CD4-positive, alpha-beta memory T cell (primary cell): ENCODE measurements around the gene RUVBL2. TPM values are rescaled to one million over a fixed set of nuclear protein-coding genes. Genes with fewer than 3 reads are reported as not detected.

Experiments used
- CTCF ChIA-PET: fragments of 350-600 bp; sonication (Branson Sonifier 250); formaldehyde crosslinking; loops from one replicate; lab custom pipeline; 2021; ENCODE audit warnings: inconsistent platforms; ENCODE audit not compliant: partially characterized antibody; lab: Charles Lee
- POLR2A ChIA-PET: fragments of 350-600 bp; sonication (Branson Sonifier 250); formaldehyde crosslinking; loops from one replicate; lab custom pipeline; 2021; ENCODE audit not compliant: partially characterized antibody; lab: Charles Lee
- DNase-seq, 5 donors: peaks; one replicate each; pipeline versions ENCODE4 v3.0.0 to v3.0.0-alpha.2; 2020 to 2022; ENCODE audit warnings: mixed read lengths in 1 of 5
- H3K27ac ChIP-seq: one replicate; pipeline ENCODE4 v1.7.0; 2013; ENCODE audit warnings: low read depth, low read length
- H3K27me3 ChIP-seq: 2 replicates; pipeline ENCODE4 v1.7.0; 2013; ENCODE audit warnings: mild to moderate bottlenecking, low read length, moderate library complexity; ENCODE audit not compliant: insufficient read depth
- H3K36me3 ChIP-seq: 2 replicates; pipeline ENCODE4 v1.7.0; 2013; ENCODE audit warnings: mild to moderate bottlenecking, low read length, moderate library complexity; ENCODE audit not compliant: insufficient read depth
- H3K4me1 ChIP-seq: 2 replicates; pipeline ENCODE4 v1.7.0; 2013; ENCODE audit warnings: mild to moderate bottlenecking, low read length, moderate library complexity; ENCODE audit not compliant: insufficient read depth
- H3K4me3 ChIP-seq, 2 donors: one replicate each; pipeline ENCODE4 v1.7.0; 2013; ENCODE audit warnings: low read length in 2 of 2, mild to moderate bottlenecking in 1 of 2
- H3K9me3 ChIP-seq, 2 donors: one replicate each; pipeline ENCODE4 v1.7.0; 2013; ENCODE audit warnings: low read length in 2 of 2, control low read depth in 1 of 2; ENCODE audit not compliant: control insufficient read depth in 1 of 2
- H3K27ac Mint-ChIP-seq, 7 donors: one replicate each; pipeline ENCODE4 v1.8.0; 2020 to 2021; ENCODE audit warnings: mixed read lengths in 7 of 7, mild to moderate bottlenecking in 6 of 7, inconsistent platforms in 3 of 7, moderate library complexity in 3 of 7
- H3K27me3 Mint-ChIP-seq, 2 donors: one replicate each; pipeline ENCODE4 v1.8.0; 2020 to 2021; ENCODE audit warnings: mixed read lengths in 2 of 2
- H3K36me3 Mint-ChIP-seq, 2 donors: one replicate each; pipeline ENCODE4 v1.8.0; 2020 to 2021; ENCODE audit warnings: mixed read lengths in 2 of 2, inconsistent platforms in 1 of 2, mild to moderate bottlenecking in 1 of 2
- H3K4me1 Mint-ChIP-seq, 4 donors: one replicate each; pipeline ENCODE4 v1.8.0; 2020 to 2021; ENCODE audit warnings: mixed read lengths in 4 of 4, mild to moderate bottlenecking in 1 of 4
- H3K4me3 Mint-ChIP-seq, 8 donors: one replicate each; pipeline ENCODE4 v1.8.0; 2020 to 2021; ENCODE audit warnings: mixed read lengths in 8 of 8, mild to moderate bottlenecking in 7 of 8, moderate library complexity in 6 of 8, inconsistent platforms in 3 of 8
- H3K9me3 Mint-ChIP-seq, 8 donors: one replicate each; pipeline ENCODE4 v1.8.0; 2020 to 2021; ENCODE audit warnings: mixed read lengths in 8 of 8, mild to moderate bottlenecking in 5 of 8, inconsistent platforms in 3 of 8, moderate library complexity in 1 of 8
- intact Hi-C: fragments of 100-400 bp; cut with micrococcal nuclease; formaldehyde crosslinking; loops from one replicate; pipeline ENCODE4 v1.15.1; 2023
- polyA plus RNA-seq, 2 donors: library from polyadenylated mRNA; unstranded; fragments of 300-500 nt; fragmentation: Illumina TruSeq; gene quantifications; one replicate each; pipeline ENCODE4 v1.2.3, GENCODE V29; 2021
- total RNA-seq, 2 experiments: library from RNA; stranded (reverse); gene quantifications; one replicate each; pipeline ENCODE4 v1.2.3, GENCODE V29; 2021

The RUVBL2 gene
- total and polyA plus RNA-seq, 4 experiments from 2014 or later, result 27.9 to 51.9 (median 38.6) TPM

DNA sequence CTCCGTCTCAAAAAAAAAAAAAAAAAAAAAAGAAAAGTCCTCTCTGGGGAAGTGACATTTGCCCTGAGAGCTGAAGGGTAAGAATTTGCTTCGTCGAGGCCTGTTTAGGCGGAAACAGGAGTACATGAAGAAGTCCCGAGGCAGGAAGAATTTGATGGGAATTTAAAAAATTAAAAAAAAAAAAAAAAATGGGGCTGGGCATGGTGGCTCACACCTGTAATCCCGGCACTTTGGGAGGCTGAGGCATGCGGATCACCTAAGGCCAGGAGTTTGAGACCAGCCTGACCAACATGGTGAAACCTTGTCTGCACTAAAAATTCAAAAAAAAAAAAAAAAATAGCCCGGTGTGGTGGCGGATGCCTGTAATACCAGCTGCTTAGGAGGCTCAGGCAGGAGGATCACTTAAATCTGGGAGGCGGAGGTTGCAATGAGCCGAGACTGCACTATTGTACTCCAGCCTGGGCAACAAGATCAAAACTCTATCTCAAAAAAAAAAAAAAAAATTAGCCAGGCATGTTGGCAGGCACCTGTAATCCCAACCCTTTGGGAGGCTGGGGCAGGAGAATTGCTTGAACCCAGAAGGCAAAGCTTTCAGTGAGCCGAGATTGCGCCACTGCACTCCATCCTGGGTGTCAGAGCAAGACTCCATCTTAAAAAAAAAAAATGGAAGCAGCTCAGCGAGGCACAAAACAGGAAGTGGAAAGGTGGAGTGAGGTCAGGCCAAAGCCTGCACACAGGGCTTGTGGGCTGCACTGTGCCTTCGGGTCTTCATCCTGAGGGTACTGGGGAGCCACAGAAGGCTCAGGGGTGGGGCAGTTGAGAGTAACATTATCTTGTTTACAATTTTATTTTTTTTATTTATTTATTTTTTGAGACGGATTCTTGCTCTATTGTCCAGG, 34.1 kb upstream of the RUVBL2 start:
- Histone ChIP-seq H3K9me3 (no peaks in the 10 kb centered on the region), H3K4me3 (no peak overlapping the region), H3K4me1 (peaks cover 49% of the 10 kb centered on the region), H3K36me3 (no peaks in the 10 kb centered on the region), H3K27ac (no peak overlapping the region), H3K27me3 (no peaks in the 10 kb centered on the region)
- Mint-ChIP-seq H3K4me3 (no peak overlapping the region), H3K36me3 (peaks cover 6 to 16% of the 10 kb centered on the region in 2 donors), H3K27ac (peak overlapping the region in 2 of 7 donors; percentile 8 to 76), H3K9me3 (peaks cover 0 to 1% (median 0%) of the 10 kb centered on the region in 8 donors), H3K27me3 (no peaks in the 10 kb centered on the region), H3K4me1 (peaks cover 30 to 69% (median 51%) of the 10 kb centered on the region in 4 donors)
- DNase-seq, result no peak
- ChIA-PET POLR2A (interaction anchor here (0.6 to 2.1 kb wide), 10 partner anchors 8 to 1720 kb away, joined by 3 to 11 read pairs (median 4); partner anchors contain the start of genes DHDH, GYS1, PPP1R15A and RUVBL2), CTCF (interaction anchor here (0.7 to 1.3 kb wide), 2 partner anchors 117 to 164 kb away, joined by 3 read pairs; no protein-coding TSS in a partner anchor)
- intact Hi-C loops, result no loop called here

- Histone ChIP-seq H3K27ac (no peak overlapping the region), H3K9me3 (no peaks in the 10 kb centered on the region), H3K27me3 (no peaks in the 10 kb centered on the region), H3K4me1 (peaks cover 42% of the 10 kb centered on the region), H3K4me3 (no peak overlapping the region), H3K36me3 (peaks cover under 1% of the 10 kb centered on the region)
- H3K36me3 Mint-ChIP-seq, result peaks cover 6 to 24% of the 10 kb centered on the region in 2 donors
- intact Hi-C loops, result no loop called here
- peaks cover 0 to 1% (median 0%) of the 10 kb centered on the region in 8 donors for H3K9me3 Mint-ChIP-seq
- peak overlapping the region in 4 of 8 donors; percentile 17 to 49 (median 34) for H3K4me3 Mint-ChIP-seq
- no peaks in the 10 kb centered on the region for H3K27me3 Mint-ChIP-seq
- H3K27ac Mint-ChIP-seq, result peak overlapping the region; percentile 48 to 98 (median 77)
- ChIA-PET CTCF (interaction anchor here (1.2 to 1.9 kb wide), 3 partner anchors 10 to 15 kb away, joined by 3 to 7 read pairs (median 4); no protein-coding TSS in a partner anchor), POLR2A (interaction anchor here (1.4 to 2.0 kb wide), 5 partner anchors 28 to 88 kb away, joined by 4 to 8 read pairs (median 6); partner anchors contain the start of genes DHDH, GYS1, NUCB1 and RUVBL2)
- H3K4me1 Mint-ChIP-seq, result peaks cover 33 to 72% (median 49%) of the 10 kb centered on the region in 4 donors
- no peak for DNase-seq
Observed at GRCh38 chr19:48961051-48961649, 32.5 kb upstream of the RUVBL2 start.

DNA sequence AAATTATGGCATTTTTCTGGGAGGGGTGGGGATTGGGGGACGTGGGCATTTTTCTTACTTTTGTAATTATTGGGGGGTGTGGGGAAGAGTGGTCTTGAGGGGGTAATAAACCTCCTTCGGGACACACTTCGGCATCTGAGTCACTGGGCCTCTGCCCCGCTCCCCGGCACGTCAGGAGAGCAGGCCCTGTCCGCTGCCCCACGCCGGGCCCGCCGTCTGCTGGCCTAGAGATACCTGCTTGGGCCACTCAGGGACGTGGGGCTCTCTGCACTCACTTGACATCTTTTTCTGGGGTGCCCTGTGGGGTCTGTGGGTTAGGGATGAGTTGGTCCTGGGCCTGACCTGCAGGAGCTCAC, 32.0 kb upstream of the RUVBL2 start:
- Mint-ChIP-seq H3K36me3 (peaks cover 3 to 26% of the 10 kb centered on the region in 2 donors), H3K9me3 (peaks cover 0 to 1% (median 0%) of the 10 kb centered on the region in 8 donors), H3K4me1 (peaks cover 33 to 72% (median 49%) of the 10 kb centered on the region in 4 donors), H3K27ac (peak overlapping the region in 3 of 7 donors; percentile 81 to 98 (median 90)), H3K4me3 (peak overlapping the region in 3 of 8 donors; percentile 50 to 65 (median 57)), H3K27me3 (no peaks in the 10 kb centered on the region)
- no peak overlapping the region for H3K4me3 ChIP-seq
- CTCF ChIA-PET, result interaction anchor here (0.9 to 1.9 kb wide), 4 partner anchors 9 to 32 kb away, joined by 3 to 7 read pairs (median 4); partner anchors contain the start of genes GYS1 and RUVBL2
- peaks cover 44% of the 10 kb centered on the region for H3K4me1 ChIP-seq
- POLR2A ChIA-PET, result interaction anchor here (0.6 to 1.5 kb wide), 9 partner anchors 8 to 316 kb away, joined by 3 to 7 read pairs (median 4); partner anchors contain the start of genes CA11, DHDH, GYS1 and NUCB1
- H3K36me3 ChIP-seq, result peaks cover 6% of the 10 kb centered on the region
- H3K27me3 ChIP-seq, result no peaks in the 10 kb centered on the region
- H3K27ac ChIP-seq, result no peak overlapping the region
- no peaks in the 10 kb centered on the region for H3K9me3 ChIP-seq
- no peak for DNase-seq
- intact Hi-C loops, result no loop called here

DNA sequence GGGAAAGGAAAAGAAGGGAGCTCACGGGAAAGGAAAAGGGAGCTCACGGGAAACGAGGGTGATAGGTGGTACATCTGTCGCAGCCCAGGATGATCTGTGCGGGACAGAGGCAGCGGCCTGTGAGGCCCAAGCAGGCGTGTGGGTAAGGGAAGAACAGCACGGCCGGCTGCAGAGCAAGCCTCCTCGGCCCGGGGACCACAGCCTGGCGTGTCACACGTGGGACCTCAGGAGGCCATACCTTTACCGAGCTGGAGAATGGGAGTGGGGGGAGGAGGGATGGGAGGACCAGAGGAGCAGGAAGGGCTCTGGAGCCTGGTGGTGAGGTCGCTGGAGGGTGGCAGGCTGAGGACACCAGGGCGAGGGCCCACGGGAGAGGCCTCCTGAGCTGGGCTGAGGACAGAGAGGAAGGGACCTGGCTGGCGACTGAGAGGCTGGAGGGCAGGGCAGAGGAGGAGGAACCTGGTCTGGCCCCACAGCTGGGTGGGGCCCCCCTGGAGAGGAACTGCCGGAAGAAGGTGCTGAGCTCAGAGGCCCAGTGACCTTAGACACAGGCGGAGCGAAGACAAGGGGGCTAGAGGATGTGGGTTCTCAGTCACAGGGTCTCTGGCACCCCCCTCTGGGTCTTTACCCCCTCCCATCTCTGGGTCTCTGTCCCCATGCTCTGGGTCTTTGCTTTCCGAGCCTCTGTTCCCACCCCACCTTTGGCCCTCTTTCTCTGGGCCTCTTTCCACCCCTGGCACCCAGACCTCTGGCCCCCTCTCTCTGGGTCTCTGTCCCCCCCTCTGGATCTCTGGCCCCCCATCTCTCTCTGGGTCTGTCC, 31.4 kb upstream of the RUVBL2 start:
- peaks cover 32 to 70% (median 48%) of the 10 kb centered on the region in 4 donors for H3K4me1 Mint-ChIP-seq
- CTCF ChIA-PET, result interaction anchor here (0.9 to 1.9 kb wide), 5 partner anchors 8 to 167 kb away, joined by 3 to 7 read pairs (median 4); partner anchors contain the start of genes GYS1 and RUVBL2
- H3K27me3 Mint-ChIP-seq, result no peaks in the 10 kb centered on the region
- H3K4me3 Mint-ChIP-seq, result peak overlapping the region; percentile 15 to 75 (median 54)
- Histone ChIP-seq H3K27me3 (no peaks in the 10 kb centered on the region), H3K4me1 (peaks cover 48% of the 10 kb centered on the region), H3K27ac (peak overlapping the region; percentile 25), H3K9me3 (no peaks in the 10 kb centered on the region), H3K36me3 (peaks cover 8% of the 10 kb centered on the region), H3K4me3 (no peak overlapping the region)
- peak overlapping the region; percentile 84 to 98 (median 90) for H3K27ac Mint-ChIP-seq
- no peak for DNase-seq
- POLR2A ChIA-PET, result interaction anchor here (0.6 to 1.5 kb wide), 11 partner anchors 9 to 316 kb away, joined by 3 to 7 read pairs (median 4); partner anchors contain the start of genes CA11, DHDH, GYS1 and NUCB1
- peaks cover 4 to 25% of the 10 kb centered on the region in 2 donors for H3K36me3 Mint-ChIP-seq
- peaks cover 0 to 1% (median 0%) of the 10 kb centered on the region in 8 donors for H3K9me3 Mint-ChIP-seq
- intact Hi-C loops, result no loop called here

- Mint-ChIP-seq H3K36me3 (peaks cover 9 to 24% of the 10 kb centered on the region in 2 donors), H3K4me1 (peaks cover 30 to 65% (median 47%) of the 10 kb centered on the region in 4 donors), H3K27me3 (no peaks in the 10 kb centered on the region), H3K27ac (peak overlapping the region in 6 of 7 donors; percentile 90 to 98 (median 90)), H3K9me3 (peaks cover 0 to 1% (median 0%) of the 10 kb centered on the region in 8 donors), H3K4me3 (peak overlapping the region in 5 of 8 donors; percentile 26 to 75 (median 48))
- H3K27me3 ChIP-seq, result no peaks in the 10 kb centered on the region
- H3K9me3 ChIP-seq, result no peaks in the 10 kb centered on the region
- ChIA-PET CTCF (interaction anchor here (0.9 to 1.9 kb wide), 3 partner anchors 8 to 167 kb away, joined by 3 to 7 read pairs (median 4); no protein-coding TSS in a partner anchor), POLR2A (interaction anchor here (0.9 to 1.5 kb wide), 7 partner anchors 8 to 91 kb away, joined by 3 to 6 read pairs (median 4); partner anchors contain the start of genes GYS1, NUCB1 and RUVBL2)
- no peak for DNase-seq
- H3K4me3 ChIP-seq, result no peak overlapping the region
- intact Hi-C loops, result no loop called here
- H3K27ac ChIP-seq, result peak overlapping the region; percentile 58
- peaks cover 8% of the 10 kb centered on the region for H3K36me3 ChIP-seq
- peaks cover 48% of the 10 kb centered on the region for H3K4me1 ChIP-seq
Observed at GRCh38 chr19:48962849-48963165, 30.9 kb upstream of the RUVBL2 start.
